Activated CD8-positive, alpha-beta T cell treated with anti-CD3 and anti-CD28 coated beads, Interleukin-2, amount 10 ng/mL, durations not matched to agents 7 days and 5 days (primary cell): ENCODE data around the gene CNTNAP5. TPM values are rescaled to one million over a fixed set of nuclear protein-coding genes. Genes with fewer than 3 reads are reported as not detected.

ENCODE experiments used
- ATAC-seq: fragments of 150-1000 bp; cut with Tn5 transposase; one replicate; pipeline ENCODE4 v1.10.0; 2021; ENCODE audit warnings: moderate library complexity
- CTCF ChIA-PET: fragments of 350-600 bp; sonication (Branson Sonifier 250); formaldehyde crosslinking; loops from one replicate; lab custom pipeline; 2021; ENCODE audit warnings: antibody characterized with exemption; lab: Charles Lee
- POLR2A ChIA-PET: fragments of 350-600 bp; sonication (Branson Sonifier 250); formaldehyde crosslinking; loops from one replicate; lab custom pipeline; 2021; ENCODE audit warnings: antibody characterized with exemption; lab: Charles Lee
- DNase-seq: peaks from one replicate; pipeline ENCODE4 v3.0.0-alpha.2; 2020
- H3K27ac Mint-ChIP-seq: one replicate; pipeline ENCODE4 v1.8.0; 2021; ENCODE audit warnings: mild to moderate bottlenecking, mixed read lengths
- H3K27me3 Mint-ChIP-seq: one replicate; pipeline ENCODE4 v1.8.0; 2021; ENCODE audit warnings: low read depth, mixed read lengths
- H3K36me3 Mint-ChIP-seq: one replicate; pipeline ENCODE4 v1.8.0; 2021; ENCODE audit warnings: low read depth, mixed read lengths
- H3K4me1 Mint-ChIP-seq: one replicate; pipeline ENCODE4 v1.8.0; 2021; ENCODE audit warnings: low read depth, mixed read lengths
- H3K4me3 Mint-ChIP-seq: one replicate; pipeline ENCODE4 v1.8.0; 2021; ENCODE audit warnings: mild to moderate bottlenecking, mixed read lengths
- H3K9me3 Mint-ChIP-seq: one replicate; pipeline ENCODE4 v1.8.0; 2022; ENCODE audit warnings: mixed read lengths; ENCODE audit not compliant: insufficient read depth
- total RNA-seq, 2 experiments: library from RNA; stranded (reverse); gene quantifications; one replicate each; pipeline ENCODE4 v1.2.3, GENCODE V29; 2021

Gene CNTNAP5
- total RNA-seq, 2 experiments from 2014 or later: not detected

DNA sequence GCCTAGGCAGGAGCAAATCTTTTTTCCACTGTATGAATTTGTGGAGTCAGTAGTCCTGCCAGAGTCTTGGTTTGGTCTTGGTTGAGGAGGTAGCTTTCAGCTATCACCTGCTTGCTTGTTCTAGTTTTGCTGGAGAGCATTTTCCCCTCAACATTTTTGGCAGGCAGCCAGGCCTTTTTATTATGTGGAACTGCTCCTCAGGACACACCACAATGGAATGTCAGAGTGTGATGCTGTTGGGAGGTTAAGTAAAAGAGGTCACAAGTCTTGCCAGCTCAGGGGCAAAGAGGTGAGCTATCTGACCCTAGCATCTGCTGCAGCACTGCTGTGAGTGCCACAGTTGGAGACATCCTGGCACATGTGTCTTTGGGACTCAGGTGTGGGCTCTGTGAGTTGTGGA is 258.0 kb downstream of the CNTNAP5 start:
- ATAC-seq (no peak), DNase-seq (no peak)
- Mint-ChIP-seq H3K4me3 (no peak overlapping the region), H3K36me3 (no peaks in the 10 kb centered on the region), H3K9me3 (peaks cover 5% of the 10 kb centered on the region), H3K4me1 (no peaks in the 10 kb centered on the region), H3K27ac (no peak overlapping the region), H3K27me3 (no peaks in the 10 kb centered on the region)
- CTCF ChIA-PET: no interaction called here
- POLR2A ChIA-PET: no interaction called here

DNA sequence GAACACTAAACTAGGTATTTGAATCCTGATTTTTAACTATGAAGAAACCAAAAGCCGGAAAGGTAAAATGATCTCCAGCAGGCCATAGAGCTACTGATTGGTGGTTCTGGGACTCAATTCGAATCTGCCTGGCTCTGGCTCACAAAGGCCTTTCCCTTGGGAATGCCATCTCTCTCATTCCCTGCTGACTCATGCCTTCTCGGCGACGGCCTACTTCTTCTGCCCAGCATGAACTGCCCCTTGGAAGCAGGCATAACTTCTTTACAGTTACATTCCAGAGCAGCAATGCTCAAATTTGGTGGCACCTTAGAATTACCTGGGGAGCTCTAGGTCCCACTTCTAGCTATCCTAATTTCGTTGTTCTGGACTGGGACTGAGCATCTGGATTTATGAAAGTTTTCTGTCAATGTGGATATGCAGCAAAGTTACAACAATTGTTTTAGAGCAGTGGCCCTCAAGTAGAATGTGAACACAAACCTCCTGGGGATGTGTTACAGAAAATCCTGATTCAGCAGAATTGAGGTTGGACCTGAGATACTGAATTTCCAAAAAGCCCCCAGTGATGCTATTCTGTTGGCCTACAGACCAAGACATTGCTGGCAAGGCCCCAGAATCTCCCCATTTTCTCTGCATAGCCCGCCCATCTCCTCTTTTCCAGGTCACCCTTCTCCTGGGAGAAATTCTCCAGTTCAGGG is 261.1 kb downstream of the CNTNAP5 start:
- ChIA-PET CTCF (no interaction called here), POLR2A (no interaction called here)
- H3K4me1 Mint-ChIP-seq: no peaks in the 10 kb centered on the region
- H3K27me3 Mint-ChIP-seq: no peaks in the 10 kb centered on the region
- no peak for ATAC-seq
- peaks cover 8% of the 10 kb centered on the region for H3K9me3 Mint-ChIP-seq
- H3K4me3 Mint-ChIP-seq: no peak overlapping the region
- no peaks in the 10 kb centered on the region for H3K36me3 Mint-ChIP-seq
- H3K27ac Mint-ChIP-seq: no peak overlapping the region
- DNase-seq: no peak

DNA sequence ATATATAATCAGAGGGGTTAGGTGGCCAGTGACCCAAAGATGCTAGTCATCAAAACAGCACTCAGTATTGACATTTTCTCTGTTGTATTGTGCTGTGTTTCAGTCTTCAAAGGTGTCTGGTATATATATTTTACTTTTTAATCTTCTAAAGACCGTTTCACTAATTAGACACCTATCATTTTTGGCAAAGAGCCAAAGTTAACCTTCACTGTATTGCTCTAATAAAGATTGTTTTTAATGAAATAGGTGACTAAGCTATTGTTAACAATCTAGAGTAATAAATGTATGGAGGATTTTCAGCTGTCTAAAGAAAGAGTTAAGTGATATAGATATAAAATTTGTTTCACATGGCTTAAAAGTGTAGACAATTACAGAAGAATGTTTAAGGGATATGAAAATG is 264.0 kb downstream of the CNTNAP5 start:
- H3K4me3 Mint-ChIP-seq: no peak overlapping the region
- no peak overlapping the region for H3K27ac Mint-ChIP-seq
- DNase-seq (no peak), ATAC-seq (no peak)
- H3K4me1 Mint-ChIP-seq: no peaks in the 10 kb centered on the region
- ChIA-PET CTCF (no interaction called here), POLR2A (no interaction called here)
- H3K36me3 Mint-ChIP-seq: no peaks in the 10 kb centered on the region
- H3K27me3 Mint-ChIP-seq: no peaks in the 10 kb centered on the region
- H3K9me3 Mint-ChIP-seq: peaks cover 8% of the 10 kb centered on the region

DNA sequence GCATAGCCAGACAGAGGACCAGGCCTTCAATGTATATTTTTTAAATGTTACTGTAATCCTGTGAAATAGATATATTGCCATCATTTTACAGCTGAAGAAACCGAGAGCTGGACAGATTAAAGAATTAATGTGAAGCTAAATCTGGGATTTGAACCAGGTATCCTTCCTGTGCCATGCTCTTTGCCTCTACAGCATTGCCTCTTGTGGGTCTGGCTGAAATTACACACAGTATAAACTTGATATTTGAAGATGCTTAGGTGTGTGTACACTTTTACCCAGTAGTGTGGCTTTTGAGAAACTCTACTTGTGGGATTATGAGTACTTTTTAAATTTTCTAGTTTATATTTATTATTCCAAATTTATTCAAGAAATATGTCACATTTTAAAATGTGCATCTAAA is 264.5 kb downstream of the CNTNAP5 start:
- POLR2A ChIA-PET: no interaction called here
- Mint-ChIP-seq H3K27me3 (no peaks in the 10 kb centered on the region), H3K4me3 (no peak overlapping the region), H3K9me3 (peaks cover 8% of the 10 kb centered on the region), H3K4me1 (no peaks in the 10 kb centered on the region), H3K36me3 (no peaks in the 10 kb centered on the region), H3K27ac (no peak overlapping the region)
- CTCF ChIA-PET: no interaction called here
- ATAC-seq (no peak), DNase-seq (no peak)

DNA sequence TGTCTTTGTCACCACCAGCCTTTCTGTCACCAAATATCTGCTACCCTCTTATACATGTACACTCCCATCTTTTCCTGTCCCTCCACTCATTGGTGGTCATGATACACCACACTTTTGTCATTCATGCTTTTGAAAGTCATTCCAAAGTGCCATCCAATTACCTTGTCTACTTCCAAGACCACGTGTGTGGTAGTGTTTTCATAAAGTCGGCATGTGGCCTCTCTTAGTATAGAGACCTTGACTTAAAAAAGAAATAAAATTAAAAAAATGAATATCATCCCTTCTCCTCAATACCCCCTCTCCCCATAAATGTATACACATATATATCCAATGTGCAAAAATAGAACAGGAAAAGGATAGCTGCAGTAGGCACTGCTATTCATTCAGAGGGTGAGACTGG is 271.4 kb downstream of the CNTNAP5 start:
- CTCF ChIA-PET: no interaction called here

DNA sequence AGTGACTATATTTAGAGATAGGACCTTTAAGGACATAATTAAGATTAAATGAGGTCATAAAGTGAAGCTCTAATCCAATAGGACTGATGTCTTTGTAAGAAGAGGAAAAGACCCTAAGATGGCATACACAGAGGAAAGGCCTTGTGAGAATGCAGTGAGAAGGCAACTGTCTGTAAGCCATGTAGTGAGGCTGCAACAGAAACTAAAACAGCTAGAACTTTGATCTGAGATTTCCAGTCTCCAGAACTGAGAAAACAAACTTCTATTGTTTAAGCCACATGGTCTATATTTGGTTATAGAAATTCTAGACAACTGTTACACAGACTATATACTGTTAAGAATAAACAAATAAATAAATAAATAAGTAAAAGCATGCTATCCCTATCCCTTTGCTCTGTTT is 276.8 kb downstream of the CNTNAP5 start:
- H3K27me3 Mint-ChIP-seq: no peaks in the 10 kb centered on the region
- ATAC-seq (no peak), DNase-seq (no peak)
- H3K9me3 Mint-ChIP-seq: no peaks in the 10 kb centered on the region
- CTCF ChIA-PET: no interaction called here
- no peak overlapping the region for H3K27ac Mint-ChIP-seq
- H3K4me3 Mint-ChIP-seq: no peak overlapping the region
- H3K36me3 Mint-ChIP-seq: no peaks in the 10 kb centered on the region
- POLR2A ChIA-PET: no interaction called here
- no peaks in the 10 kb centered on the region for H3K4me1 Mint-ChIP-seq

More for the DNA sequence above, 271.4 kb downstream of the CNTNAP5 start:
- ATAC-seq (no peak), DNase-seq (no peak)
- no peaks in the 10 kb centered on the region for H3K27me3 Mint-ChIP-seq
- POLR2A ChIA-PET: no interaction called here
- no peaks in the 10 kb centered on the region for H3K9me3 Mint-ChIP-seq
- H3K4me3 Mint-ChIP-seq: no peak overlapping the region
- no peaks in the 10 kb centered on the region for H3K36me3 Mint-ChIP-seq
- no peaks in the 10 kb centered on the region for H3K4me1 Mint-ChIP-seq
- no peak overlapping the region for H3K27ac Mint-ChIP-seq

DNA sequence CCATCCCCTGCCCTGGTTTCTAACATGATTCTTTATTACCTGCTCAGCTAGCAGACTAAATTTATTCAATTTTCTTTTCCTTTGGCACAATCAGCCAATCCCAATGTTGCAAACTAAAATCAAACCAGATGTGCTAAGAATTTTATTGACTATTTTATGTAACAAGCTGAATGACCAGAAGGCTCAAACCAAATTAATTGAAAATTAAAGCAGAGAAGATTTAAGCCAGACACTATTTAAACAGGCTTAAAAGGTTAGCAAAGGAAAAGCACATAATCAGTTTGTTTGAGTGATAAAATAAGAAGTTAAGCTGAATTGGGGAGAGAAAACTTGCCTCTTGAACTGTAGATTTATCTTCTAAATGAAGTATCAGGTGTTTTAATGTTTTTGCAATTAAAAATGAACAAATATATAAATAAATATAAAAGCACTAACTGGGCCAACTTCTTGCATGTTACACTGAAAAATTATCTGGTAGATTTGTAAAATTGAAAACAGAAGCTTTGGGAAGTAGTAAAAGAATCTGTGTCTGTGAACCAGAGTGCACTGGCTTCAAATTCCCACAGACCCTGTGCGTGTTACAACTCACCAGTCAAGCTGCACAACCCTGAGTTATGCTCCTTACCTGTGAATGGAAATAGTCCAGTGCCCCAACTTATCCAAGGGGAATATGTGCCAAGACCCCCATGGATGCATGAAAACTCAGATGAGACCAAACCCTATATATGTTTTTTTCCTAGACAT is 283.4 kb downstream of the CNTNAP5 start:
- Mint-ChIP-seq H3K4me1 (no peaks in the 10 kb centered on the region), H3K27ac (no peak overlapping the region), H3K9me3 (peaks cover 4% of the 10 kb centered on the region), H3K4me3 (no peak overlapping the region), H3K27me3 (no peaks in the 10 kb centered on the region), H3K36me3 (no peaks in the 10 kb centered on the region)
- ChIA-PET CTCF (no interaction called here), POLR2A (no interaction called here)
- ATAC-seq: no peak
- no peak for DNase-seq

DNA sequence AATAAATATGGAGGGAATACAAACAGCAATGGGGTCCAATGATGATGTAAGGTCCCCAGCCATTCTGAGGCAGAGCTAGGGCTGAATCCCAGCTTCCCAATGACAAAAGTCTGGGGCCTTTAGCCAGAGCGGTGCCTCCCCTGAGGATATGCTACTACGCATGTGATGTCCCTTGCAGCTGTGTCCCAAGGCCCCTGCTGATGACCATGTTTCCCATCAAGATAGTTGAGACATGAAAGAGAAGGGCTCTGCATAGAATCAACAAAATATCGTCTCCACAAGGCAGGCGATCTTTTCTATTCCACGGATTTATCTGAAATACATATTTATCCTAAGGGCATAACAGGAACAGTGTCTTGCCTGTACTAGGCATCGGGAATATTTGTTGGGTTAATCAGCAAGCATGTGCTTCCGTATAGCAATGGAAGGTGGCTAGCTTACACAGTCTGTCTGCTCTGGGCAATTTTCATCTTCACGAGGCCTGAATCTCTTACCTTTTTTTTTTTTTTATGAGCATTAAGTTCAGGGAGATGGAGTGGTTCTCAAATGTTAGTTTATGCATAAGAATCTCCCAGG is 284.6 kb downstream of the CNTNAP5 start:
- peaks cover 4% of the 10 kb centered on the region for H3K9me3 Mint-ChIP-seq
- no peak for DNase-seq
- ChIA-PET POLR2A (no interaction called here), CTCF (no interaction called here)
- no peak overlapping the region for H3K27ac Mint-ChIP-seq
- H3K4me3 Mint-ChIP-seq: no peak overlapping the region
- no peak for ATAC-seq
- no peaks in the 10 kb centered on the region for H3K36me3 Mint-ChIP-seq
- no peaks in the 10 kb centered on the region for H3K4me1 Mint-ChIP-seq
- no peaks in the 10 kb centered on the region for H3K27me3 Mint-ChIP-seq

DNA sequence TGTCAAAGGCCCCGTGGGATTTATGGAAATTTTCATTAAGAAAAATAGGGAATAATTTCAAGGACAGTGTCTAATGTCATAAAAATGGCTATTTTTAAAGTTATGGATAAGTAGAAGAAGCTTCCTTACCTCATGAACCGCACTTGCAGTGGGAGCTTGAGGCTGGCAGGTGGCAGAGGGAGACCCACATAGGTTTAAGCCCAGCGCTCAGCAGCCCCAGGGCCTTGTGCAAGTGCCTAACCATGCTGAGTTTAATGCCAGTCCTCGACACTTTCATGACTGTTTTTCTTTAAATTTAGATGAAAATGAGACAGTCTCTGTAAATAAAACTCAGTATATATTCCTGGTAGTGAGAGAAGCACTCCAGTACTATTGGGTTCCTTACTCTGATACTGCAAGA is 285.6 kb downstream of the CNTNAP5 start:
- Mint-ChIP-seq H3K4me3 (no peak overlapping the region), H3K36me3 (no peaks in the 10 kb centered on the region), H3K27me3 (no peaks in the 10 kb centered on the region), H3K4me1 (no peaks in the 10 kb centered on the region), H3K27ac (no peak overlapping the region), H3K9me3 (peaks cover 4% of the 10 kb centered on the region)
- DNase-seq (no peak), ATAC-seq (no peak)
- CTCF ChIA-PET: no interaction called here
- POLR2A ChIA-PET: no interaction called here

DNA sequence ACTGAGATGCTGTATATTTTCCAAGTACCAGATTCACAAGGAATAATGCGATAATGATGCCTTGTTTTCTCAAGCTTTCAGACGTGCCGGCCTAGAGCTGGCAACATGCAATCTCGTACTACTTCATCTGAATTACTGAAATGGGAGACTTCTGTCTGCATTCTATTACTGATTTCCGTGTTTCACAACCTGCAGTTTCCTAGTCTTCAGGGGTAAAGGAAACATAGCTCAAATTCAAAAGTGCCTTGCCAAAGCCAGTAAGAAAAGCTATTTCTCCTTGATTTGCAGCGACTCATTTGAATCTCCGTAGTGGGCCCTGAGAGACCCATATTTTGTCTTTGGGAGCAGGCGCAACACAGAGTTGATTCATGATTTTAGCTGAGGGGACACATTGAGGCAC is 289.0 kb downstream of the CNTNAP5 start:
- Mint-ChIP-seq H3K9me3 (no peaks in the 10 kb centered on the region), H3K4me1 (no peaks in the 10 kb centered on the region), H3K4me3 (no peak overlapping the region), H3K27ac (no peak overlapping the region), H3K36me3 (no peaks in the 10 kb centered on the region), H3K27me3 (no peaks in the 10 kb centered on the region)
- POLR2A ChIA-PET: no interaction called here
- ATAC-seq (no peak), DNase-seq (no peak)
- CTCF ChIA-PET: no interaction called here

DNA sequence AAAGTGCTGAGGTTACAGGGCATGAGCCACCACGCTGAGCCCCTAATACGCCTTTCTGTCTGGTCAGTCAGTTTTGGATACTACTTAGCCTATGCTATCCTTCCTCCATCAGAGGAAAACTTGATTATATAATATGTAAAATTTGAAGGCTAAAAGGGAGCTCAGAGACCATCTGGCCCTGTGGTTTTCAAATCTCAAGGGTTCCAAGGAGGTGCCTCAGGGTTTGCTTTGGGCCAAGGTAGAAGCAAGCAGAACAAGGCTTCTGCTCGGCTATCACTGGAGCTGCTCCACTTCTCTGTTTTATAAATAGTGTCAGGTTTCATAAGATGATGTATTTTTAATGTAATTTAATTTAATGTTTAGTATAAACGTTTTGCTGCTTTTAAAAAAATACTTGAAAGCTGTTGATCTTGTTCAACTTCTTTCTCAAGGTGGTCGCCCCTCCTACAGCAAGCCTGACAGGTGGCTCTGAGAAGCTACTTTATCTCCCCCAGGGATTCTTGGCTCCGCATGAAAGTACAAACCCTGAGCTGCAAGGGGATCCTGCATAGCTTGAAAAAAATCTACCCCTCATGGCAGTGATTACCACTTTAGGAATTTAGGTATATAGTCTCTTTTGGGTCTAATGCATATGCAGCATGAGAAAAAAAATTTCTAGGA is 290.3 kb downstream of the CNTNAP5 start:
- H3K4me1 Mint-ChIP-seq: no peaks in the 10 kb centered on the region
- no peak for ATAC-seq
- no peak overlapping the region for H3K27ac Mint-ChIP-seq
- H3K36me3 Mint-ChIP-seq: no peaks in the 10 kb centered on the region
- H3K27me3 Mint-ChIP-seq: no peaks in the 10 kb centered on the region
- ChIA-PET POLR2A (no interaction called here), CTCF (no interaction called here)
- no peak for DNase-seq
- no peaks in the 10 kb centered on the region for H3K9me3 Mint-ChIP-seq
- no peak overlapping the region for H3K4me3 Mint-ChIP-seq

DNA sequence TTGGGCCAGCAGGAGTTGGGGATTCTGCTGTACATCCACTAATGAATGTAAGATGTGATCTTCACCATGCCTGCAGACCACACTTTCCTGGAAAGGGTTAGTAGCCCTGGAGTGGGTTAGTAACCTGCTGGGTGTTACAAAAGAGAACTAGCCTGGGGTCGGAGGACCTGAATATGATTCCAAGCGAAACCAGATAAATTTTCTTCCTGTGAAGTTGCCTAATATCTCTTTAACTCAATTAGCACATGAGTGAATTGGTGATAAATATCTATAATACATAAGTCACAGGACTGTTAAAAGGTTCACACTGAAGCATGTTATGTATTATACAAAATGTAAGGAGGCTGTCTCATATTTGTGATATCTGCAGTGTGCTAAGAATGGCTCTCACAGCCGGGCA is 291.0 kb downstream of the CNTNAP5 start:
- ATAC-seq (no peak), DNase-seq (no peak)
- CTCF ChIA-PET: no interaction called here
- no peak overlapping the region for H3K27ac Mint-ChIP-seq
- no peak overlapping the region for H3K4me3 Mint-ChIP-seq
- no peaks in the 10 kb centered on the region for H3K9me3 Mint-ChIP-seq
- H3K27me3 Mint-ChIP-seq: no peaks in the 10 kb centered on the region
- no peaks in the 10 kb centered on the region for H3K4me1 Mint-ChIP-seq
- no peaks in the 10 kb centered on the region for H3K36me3 Mint-ChIP-seq
- POLR2A ChIA-PET: no interaction called here
